Measurements from ENCODE around the gene NOP53.

Gene NOP53

GRCh38 chr19:47719047-47719859 is 26.1 kb upstream of the NOP53 start (continued):
- TF ChIP-seq FEZF1 (tag by site-specific recombination; IDR thresholded peaks at IDR 0.05) (no peak), ZNF558 (tag by site-specific recombination; IDR thresholded peaks at IDR 0.05) (no peak), SALL2 (tag by site-specific recombination; IDR thresholded peaks at IDR 0.05; ENCODE audit: borderline replicate concordance) (no peak), KLF9 (tag by site-specific recombination; IDR thresholded peaks at IDR 0.05; ENCODE audit: low read depth) (no peak), WT1 (tag by site-specific recombination; IDR thresholded peaks at IDR 0.05) (no peak; the same call in 1 of the 2 replicates), ZNF221 (tag by site-specific recombination; IDR thresholded peaks at IDR 0.05; ENCODE audit: borderline replicate concordance) (no peak), ZNF239 (tag by site-specific recombination; IDR thresholded peaks at IDR 0.05) (no peak), TSHZ1 (tag by site-specific recombination; IDR thresholded peaks at IDR 0.05; ENCODE audit: borderline replicate concordance) (no peak), ZFP37 (tag by site-specific recombination; IDR thresholded peaks at IDR 0.05) (no peak), ZNF830 (tag by site-specific recombination; IDR thresholded peaks at IDR 0.05; ENCODE audit: low read depth) (no peak), ZBTB49 (tag by site-specific recombination; IDR thresholded peaks at IDR 0.05; ENCODE audit: low read depth) (no peak), ZBTB6 (tag by site-specific recombination; IDR thresholded peaks at IDR 0.05) (no peak), ZNF621 (tag by site-specific recombination; IDR thresholded peaks at IDR 0.05) (no peak), ZNF449 (tag by site-specific recombination; IDR thresholded peaks at IDR 0.05) (no peak), ZSCAN16 (tag by site-specific recombination; IDR thresholded peaks at IDR 0.05) (no peak), ZNF248 (tag by site-specific recombination; IDR thresholded peaks at IDR 0.05) (no peak), ZNF16 (tag by site-specific recombination; IDR thresholded peaks at IDR 0.05; ENCODE audit: low read depth) (no peak), ZNF513 (tag by site-specific recombination; IDR thresholded peaks at IDR 0.05) (no peak), ZNF112 (tag by site-specific recombination; IDR thresholded peaks at IDR 0.05) (no peak), GLIS1 (tag by site-specific recombination; IDR thresholded peaks at IDR 0.05) (peak; percentile 97), ZNF664 (tag by site-specific recombination; IDR thresholded peaks at IDR 0.05) (no peak), ZNF596 (tag by site-specific recombination; IDR thresholded peaks at IDR 0.05) (no peak), ZNF623 (tag by site-specific recombination; IDR thresholded peaks at IDR 0.05) (no peak), ZEB2 (tag by site-specific recombination; IDR thresholded peaks at IDR 0.05) (no peak), ZNF423 (tag by site-specific recombination; IDR thresholded peaks at IDR 0.05) (no peak), ZXDB (tag by site-specific recombination; IDR thresholded peaks at IDR 0.05) (no peak), ZFHX2 (tag by site-specific recombination; conservative IDR thresholded peaks at IDR 0.05) (peak; percentile 85), ZNF175 (tag by site-specific recombination; IDR thresholded peaks at IDR 0.05) (no peak), ZNF23 (tag by site-specific recombination; IDR thresholded peaks at IDR 0.05; ENCODE audit: borderline replicate concordance) (no peak), ZNF548 (tag by site-specific recombination; IDR thresholded peaks at IDR 0.05) (no peak), ZNF24 (tag by site-specific recombination; IDR thresholded peaks at IDR 0.05) (no peak), SP7 (tag by site-specific recombination; IDR thresholded peaks at IDR 0.05) (0 out of 2 replicates have a peak, but pooled peaks have one; percentile 44)
